ENCODE data around the gene PRR19.

The PRR19 gene

DNA sequence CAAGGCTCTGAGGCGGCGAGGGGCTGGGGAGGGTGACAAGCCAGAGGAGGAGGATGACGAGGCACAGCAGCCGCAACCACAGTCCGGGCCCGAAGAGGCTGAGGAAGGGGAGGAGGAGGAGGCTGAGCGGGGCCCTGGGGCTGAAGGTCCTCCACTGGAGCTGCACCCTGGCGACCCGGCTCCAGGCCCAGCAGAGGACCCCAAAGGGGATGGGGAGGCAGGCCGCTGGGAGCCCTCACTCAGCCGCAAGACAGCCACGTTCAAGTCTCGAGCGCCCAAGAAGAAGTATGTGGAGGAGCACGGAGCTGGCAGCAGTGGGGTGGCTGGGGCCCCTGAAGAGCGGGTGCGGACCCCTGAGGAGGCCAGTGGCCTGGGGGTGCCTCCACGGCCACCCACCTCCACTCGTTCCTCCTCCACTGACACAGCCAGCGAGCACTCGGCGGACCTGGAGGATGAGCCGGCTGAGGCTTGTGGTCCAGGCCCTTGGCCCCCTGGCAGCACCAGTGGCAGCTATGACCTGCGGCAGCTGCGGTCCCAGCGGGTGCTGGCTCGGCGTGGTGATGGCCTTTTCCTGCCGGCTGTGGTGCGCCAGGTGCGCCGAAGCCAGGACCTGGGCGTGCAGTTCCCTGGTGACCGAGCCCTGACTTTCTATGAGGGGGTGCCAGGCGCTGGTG lies 29.9 kb upstream of the PRR19 start:
- DNase-seq, result no peak

DNA sequence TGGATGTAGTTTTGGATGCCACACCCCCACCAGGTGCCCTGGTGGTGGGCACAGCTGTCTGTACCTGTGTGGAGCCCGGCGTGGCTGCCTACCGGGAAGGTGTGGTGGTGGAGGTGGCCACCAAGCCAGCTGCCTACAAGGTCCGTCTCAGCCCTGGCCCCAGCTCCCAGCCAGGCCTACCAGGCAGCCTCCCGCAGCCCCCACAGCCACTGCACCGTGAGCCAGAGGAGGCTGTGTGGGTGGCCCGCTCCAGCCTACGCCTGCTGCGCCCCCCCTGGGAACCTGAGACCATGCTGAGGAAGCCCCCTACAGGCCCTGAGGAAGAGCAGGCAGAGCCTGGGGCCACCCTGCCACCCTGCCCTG lies 29.4 kb upstream of the PRR19 start:
- DNase-seq, result no peak

DNA sequence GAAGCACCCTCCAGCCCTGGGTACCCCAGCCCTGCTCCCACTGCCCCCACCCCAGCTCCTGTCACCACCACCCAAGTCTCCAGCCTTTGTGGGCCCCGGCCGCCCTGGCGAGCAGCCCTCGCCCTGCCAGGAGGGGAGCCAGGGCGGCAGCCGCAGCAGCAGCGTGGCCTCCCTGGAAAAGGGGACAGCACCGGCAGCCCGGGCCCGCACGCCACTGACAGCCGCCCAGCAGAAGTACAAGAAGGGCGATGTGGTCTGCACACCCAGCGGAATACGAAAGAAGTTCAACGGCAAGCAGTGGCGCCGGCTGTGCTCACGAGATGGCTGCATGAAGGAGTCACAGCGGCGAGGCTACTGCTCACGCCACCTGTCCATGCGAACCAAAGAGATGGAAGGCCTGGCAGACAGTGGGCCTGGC lies 28.9 kb upstream of the PRR19 start:
- DNase-seq, result no peak

DNA sequence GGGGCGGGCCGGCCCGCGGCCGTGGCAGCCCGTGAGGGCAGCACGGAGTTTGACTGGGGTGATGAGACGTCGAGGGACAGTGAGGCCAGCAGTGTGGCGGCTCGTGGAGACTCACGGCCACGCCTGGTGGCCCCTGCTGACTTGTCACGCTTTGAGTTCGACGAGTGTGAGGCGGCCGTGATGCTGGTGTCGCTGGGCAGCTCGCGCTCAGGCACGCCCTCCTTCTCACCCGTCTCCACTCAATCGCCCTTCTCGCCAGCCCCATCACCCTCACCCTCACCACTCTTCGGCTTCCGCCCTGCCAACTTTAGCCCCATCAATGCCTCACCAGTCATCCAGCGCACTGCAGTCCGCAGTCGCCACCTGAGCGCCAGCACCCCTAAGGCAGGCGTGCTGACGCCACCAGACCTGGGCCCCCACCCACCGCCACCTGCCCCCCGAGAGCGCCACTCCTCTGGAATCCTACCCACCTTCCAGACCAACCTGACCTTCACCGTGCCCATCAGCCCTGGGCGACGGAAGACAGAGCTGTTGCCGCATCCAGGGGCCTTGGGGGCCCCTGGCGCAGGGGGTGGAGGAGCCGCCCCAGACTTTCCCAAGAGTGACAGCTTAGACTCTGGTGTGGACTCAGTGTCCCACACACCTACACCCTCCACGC lies 28.4 kb upstream of the PRR19 start:
- DNase-seq, result no peak

DNA sequence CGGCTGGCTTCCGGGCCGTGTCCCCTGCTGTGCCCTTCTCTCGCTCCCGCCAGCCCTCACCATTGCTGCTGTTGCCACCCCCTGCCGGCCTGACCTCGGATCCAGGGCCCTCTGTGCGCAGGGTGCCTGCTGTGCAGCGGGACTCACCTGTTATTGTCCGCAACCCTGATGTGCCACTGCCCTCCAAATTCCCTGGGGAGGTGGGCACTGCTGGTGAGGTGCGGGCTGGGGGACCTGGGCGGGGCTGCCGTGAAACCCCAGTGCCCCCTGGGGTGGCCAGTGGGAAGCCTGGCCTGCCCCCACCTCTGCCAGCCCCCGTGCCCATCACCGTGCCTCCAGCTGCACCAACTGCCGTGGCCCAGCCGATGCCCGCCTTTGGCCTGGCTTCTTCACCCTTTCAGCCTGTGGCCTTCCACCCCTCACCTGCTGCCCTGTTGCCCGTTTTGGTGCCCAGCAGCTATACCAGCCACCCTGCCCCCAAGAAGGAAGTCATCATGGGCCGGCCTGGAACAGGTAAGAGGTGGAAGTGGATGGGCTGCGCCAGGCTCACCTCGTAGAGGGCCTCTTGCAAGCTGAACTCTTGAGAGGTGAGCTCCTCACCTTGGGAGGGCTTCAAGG lies 27.8 kb upstream of the PRR19 start:
- no peak for DNase-seq

DNA sequence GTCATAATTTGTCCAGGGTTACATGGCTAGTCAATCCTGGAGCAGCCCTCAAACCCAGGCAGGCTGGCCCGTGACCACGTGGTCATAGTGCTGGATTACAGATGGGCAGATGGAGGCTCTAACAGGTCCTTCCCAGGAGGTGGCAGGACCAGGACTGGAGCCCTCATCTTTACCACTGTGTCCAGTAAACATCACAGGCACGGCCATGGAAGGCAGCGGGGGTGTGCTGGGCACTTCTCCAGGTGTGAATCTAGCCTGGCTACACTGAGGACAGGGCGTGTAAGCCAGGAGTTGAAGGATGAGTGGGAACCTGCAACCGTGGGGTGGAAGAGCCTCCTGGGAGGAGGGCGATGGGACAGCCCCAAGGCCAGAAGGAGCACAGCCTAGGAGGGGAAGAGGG lies 26.8 kb upstream of the PRR19 start:
- DNase-seq, result no peak

DNA sequence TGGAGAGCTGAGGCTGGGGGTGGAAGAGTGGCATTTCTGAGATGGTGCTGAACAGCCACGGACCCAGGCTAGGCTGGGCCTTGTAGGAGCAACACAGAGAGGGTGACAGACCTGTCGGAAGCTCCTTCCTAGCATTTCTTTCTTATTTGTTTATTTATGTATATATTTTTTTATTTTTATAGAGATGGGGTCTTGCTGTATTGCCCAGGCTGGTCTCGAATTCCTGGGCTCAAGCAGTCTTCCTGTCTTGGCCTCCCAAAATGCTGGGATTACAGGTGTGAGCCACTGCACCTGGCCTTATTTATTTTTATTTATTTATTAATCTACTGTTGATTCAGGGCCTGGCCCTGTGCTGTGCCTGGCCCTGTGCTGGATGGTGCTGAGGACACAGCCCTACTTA lies 26.4 kb upstream of the PRR19 start:
- no peak for DNase-seq

DNA sequence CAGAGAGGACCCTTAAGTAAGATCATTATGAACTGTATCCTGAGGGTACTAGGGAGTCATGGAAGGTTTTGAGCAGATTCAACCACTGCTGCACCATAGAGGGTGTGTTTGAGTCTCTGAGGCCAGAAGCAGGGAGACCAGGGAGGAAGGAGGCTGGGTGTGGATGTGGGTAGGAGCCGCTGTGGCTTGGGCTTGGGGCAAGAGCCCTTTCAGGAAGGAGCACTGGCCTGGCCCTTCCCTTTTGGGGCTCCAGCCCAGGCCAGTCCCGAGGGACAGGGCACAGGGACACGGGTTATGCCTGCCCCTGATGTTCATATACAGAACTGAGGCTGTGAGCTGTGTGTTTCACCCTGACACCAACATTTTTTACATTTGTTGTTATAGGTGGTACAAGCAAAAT lies 25.6 kb upstream of the PRR19 start:
- DNase-seq, result no peak

DNA sequence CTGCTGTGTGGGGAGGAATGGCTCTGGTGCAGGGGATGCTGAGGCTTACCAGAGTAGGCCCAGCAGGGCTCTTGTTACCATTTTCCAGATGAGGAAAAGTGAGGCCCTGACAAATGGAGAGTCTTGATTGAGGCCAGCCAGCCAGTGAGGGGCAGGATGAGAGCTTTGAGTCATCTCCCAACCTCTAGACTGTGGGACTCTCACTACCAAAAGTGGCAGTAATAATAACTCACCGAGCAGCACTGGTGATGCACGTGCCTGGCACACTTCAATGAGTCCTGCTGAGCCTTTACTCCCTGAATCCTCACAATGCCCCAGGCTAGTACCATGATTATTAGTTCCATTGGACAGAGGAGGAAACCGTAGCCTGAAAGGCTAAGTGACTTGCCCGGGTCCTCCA lies 25.1 kb upstream of the PRR19 start:
- no peak for DNase-seq

DNA sequence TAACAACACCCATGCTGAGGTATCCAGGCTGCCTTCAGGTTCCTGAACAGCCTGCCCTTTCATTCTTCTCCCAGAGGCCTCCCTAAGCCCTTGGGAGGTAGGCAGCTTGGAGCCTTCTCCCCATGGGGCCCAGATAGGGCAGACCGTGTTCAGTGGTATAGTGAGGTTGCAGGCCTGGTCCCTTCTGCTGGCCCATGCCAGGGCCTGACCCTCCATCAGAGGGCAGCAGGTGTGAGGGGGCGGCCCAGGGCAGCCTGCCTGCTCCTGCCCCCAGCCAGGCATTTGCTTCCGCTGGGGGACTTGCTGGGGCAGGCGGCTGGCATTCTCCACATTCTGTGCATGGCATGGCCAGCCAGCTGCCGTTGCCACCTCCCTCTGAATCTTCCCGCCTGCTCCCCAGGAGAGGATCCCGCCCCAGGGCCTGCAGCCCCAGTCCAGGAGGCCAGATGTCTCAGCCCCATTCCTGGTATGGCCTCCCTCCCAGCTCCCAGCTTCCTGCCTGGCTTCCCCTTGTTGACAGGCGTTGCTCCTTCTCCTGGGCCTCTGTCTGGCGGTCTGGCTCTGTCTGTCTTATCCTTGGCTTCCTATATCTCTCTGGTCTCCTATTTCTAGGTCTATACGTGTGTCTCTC lies 24.0 kb upstream of the PRR19 start:
- DNase-seq, result peak; percentile 71

DNA sequence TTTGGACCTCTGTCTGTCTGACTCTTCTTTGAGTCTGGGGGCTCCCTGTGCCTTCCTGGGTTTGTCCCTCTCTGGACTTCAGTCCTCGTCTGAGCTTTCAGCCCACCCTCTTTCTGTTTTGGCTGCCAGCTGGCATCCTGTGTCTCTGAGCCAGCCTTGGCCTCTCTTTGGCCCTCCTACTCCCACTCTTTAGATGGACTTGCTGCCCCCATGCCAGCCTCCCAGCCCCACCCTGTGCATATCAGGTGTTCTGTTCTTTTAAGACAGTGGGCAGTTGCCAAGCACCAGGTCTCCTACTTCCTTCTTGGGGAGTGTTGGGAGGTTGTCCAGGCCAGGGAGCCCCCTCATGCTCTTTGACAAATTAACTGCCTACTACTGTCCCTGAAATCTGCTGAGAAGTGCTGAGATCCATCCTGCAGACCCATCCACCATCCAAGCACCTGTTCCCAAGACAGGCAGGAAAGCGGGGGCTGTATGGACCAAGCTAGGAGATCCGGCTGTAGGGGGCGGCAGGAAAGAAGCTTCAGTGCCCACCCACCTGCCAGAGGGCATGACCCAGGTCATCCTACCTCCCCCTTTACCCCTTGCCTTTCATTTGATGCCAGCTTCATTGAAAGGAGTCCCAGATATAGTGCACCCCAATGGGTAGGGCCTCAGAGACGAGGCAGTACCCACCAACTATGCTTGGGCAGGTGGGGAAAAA lies 23.3 kb upstream of the PRR19 start:
- no peak for DNase-seq

DNA sequence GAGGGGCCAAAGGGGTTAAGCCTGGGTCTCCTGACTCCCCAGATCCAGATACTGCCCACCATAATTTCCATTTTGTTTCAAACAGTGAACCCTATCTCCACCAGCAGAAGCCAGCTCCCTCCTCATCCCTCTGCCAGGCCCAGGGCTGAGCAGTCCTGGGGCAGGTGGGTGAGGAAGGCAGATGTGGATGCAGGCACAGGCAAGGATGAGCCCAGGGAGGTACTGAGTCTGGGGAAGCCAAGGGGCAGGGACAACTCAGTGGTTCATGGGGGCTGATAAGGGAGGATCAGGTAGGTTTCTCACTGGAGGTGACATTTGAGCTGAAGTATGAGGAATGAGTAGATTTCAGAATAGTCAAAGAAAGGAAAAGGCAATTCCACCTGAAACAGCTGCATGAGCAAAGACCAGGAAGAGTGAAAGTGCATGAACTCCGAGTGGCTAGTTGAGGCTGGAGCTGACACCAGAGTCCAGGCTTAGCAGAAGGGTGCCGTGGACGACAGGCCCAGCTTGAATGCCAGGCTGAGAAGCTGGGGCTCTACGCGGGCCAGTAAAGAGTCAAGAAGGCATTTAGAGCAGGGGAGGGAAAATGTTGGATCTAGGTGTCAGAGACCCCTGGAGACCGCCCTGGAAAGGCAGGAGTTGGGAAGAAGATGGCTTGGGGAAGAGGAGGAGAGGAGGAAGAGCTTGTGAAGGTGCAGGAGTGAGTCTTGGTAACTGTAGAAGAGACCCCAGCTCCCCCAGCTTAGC lies 22.6 kb upstream of the PRR19 start:
- no peak for DNase-seq

DNA sequence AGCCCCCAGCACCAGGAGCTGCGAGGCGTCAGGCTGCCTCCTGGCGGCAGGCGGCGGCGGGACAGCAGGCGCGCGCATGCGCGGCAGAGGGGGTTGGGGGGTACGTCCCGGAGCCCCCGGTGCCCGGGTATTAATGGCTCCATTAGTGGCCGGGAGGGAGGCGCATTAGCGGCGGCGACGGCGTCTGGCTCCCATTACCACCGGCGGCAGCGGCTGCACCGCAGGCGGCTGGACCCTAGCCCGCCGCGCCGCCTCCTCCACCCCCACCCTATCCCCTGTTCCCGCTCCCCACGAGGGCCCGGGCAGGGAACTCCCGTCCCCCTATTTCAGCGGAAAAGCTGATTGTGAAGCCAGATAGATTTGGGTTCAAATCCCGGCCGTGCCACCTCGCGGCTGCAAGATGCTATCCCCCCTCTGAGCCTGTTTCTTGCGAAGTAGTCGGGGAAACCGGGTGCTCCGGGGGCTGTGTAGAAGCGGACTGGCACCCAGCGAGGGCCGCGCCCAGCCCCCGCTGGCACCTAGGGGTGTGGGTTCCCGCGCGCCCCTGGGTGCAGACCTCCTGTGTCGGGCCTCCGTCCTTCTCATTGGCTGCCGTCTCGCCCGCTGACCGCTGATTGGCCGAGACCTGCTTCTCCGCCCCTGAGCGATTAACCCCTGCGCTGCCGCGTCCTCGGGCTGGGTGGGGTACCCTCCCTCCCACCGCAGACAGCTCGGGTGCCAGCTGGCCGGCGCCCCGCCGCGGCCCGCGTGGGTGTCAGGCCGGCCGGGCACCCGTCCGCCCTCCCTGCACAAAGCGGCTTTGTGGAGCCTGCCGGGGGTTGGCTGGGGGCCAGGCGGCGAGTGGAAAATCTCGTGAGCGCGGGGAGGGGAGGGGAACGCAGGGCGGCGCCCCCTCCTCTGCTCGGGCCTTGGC lies 21.8 kb upstream of the PRR19 start:
- DNase-seq, result peak; percentile 93

DNA sequence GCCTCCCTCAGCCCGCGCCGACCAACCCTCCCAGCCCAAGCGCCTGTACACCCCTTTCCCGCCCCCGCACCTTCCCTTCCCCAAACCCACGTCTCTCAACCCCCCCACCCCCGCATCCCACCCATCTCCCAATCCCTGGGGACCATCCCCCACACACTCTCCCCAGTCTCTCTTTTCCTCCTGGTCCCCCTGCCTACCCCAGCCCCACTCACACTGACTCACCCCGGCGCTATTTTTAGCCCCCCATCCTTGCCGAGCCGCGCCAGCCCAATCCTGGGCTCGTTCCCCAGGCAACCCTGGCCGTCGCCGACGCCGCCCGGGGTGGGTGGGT lies 21.2 kb upstream of the PRR19 start:
- DNase-seq, result peak; percentile 67

DNA sequence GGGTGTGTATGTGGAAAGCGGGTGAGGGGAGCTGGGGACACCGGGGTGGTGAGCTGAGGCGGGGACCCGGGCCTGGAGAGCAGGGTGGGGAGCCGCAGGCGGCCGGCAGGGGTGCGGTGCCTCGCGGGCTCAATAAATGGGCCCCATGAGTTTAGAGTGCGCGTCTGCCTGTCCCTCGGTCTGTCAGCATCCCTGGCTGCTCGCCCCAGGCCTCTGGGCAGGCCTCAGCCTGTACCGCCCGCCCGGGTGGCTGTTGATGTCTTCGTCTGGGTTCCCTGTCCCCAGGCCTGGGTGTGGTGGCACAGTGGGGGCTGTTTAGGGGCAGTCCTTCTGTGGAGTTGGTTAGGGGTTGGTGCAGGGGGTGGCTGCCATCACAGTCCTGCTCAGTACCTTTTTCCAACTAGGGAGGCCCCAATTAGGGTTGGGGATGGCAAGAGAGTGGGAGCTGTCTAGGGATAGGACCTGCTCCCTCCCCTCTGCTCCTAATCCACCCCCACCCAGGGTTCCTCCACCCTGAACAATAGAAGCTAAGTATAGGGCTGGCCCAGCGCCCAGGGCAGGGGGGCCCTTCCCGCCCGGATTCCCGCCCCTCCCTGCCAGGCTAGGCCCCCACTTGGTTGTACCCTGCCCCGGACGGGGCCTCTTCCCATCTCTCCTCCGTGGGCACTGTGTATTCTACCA lies 20.6 kb upstream of the PRR19 start:
- DNase-seq, result peak; percentile 77

DNA sequence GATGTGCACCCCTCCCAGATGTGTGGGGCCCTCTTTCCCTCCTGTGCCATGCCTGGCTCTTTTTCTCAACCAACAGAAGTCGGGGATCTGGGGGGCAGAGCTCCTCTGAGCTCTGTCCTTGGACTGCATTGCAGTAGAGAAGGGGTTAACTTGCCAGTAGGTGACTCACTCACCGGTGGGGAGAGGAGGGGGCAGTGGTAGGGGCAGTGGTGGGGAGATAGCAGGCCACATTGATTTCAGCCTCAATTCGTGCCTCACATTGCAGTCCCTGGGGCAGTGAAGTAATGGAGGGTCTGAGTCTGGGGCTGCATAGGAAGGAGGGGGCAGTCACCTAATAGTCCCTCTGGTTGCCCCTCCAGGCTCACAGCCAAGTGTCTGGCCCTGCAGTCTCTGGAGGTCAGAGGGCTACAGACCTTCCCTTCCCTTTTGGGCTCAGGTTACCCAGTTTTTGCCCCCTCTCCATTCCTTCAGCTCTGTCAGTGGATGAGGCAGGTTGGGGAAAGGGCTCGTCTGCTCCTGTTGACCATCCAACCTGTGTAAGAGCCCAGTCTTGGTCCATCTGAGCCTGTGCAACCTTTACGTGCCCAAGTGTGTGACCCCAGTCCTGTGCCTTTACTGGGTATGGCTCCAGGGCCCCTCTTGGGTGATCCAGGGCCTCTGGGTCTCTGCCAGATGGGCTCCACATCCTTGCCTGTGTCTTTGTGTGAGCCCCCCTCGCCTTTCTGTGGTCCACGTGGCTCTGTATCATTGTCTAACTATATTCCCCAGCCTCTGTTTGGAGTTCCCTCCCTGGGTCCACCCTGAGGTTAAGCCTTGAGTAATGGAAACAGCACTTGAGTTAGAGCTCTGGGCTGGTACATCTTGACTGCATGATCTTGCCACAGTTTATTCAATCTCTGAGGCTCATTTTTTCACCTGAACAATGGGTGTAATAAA lies 19.8 kb upstream of the PRR19 start:
- peak; percentile 36 for DNase-seq

DNA sequence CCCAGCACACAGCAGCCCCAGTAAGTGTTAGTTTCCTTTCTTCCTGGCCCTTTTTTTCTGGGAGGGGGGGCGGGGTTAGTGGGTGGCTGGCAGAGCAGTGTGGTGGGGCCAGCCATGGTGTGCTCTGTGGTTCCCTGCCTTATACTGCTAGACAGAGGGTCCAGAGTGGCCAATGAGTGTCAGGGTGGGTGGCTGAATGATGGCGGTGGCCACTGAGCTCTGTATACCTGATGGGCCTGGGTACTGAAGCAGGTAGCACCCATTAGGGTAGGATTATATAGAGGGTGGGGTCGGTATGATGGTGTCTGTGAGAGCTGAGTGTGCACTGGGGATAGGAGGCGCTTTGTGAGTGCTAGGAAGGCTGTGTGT lies 19.1 kb upstream of the PRR19 start:
- DNase-seq, result no peak

DNA sequence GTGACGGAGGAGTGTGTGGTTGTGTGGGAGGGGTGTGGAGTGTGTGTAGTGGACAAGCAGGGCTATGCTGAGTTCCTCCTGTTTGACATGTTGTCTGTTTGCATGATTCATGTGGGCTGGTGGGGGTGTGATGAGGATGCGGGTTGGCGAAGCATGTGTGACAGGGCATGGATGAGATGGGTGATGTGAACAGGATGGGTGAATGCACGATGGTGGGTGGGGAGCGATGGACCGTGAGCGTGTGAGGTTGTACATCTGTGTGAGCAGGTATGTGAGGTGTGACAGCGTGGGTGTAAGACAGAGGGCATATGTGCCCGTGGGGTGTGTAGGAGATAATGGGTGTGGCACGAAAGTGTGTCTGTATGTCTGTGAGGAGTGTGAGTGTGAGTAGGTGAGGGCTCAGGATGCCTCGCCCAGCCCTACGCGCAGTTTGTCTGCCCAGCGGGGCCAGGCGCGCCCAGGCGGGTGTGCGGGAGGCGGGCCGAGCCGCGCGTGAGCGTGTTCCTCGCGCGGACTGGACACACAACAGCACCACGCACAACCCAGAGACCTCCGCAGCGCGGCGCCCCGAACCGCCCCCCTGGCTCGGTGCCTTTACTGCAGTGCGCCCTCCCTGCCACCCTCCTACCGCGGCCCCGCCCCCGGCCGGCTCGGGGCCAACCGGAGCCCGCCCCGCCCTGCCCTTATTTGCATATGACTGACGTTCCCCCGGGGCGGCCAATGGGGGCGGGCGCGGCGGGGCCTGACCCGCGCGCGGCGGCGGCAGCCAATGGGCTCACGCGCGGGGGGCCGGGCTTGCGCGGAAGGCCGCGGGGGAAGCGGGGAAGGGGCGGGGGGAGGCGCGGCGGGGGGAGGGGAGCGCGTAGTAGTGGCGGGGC lies 18.5 kb upstream of the PRR19 start:
- peak; percentile 89 for DNase-seq

DNA sequence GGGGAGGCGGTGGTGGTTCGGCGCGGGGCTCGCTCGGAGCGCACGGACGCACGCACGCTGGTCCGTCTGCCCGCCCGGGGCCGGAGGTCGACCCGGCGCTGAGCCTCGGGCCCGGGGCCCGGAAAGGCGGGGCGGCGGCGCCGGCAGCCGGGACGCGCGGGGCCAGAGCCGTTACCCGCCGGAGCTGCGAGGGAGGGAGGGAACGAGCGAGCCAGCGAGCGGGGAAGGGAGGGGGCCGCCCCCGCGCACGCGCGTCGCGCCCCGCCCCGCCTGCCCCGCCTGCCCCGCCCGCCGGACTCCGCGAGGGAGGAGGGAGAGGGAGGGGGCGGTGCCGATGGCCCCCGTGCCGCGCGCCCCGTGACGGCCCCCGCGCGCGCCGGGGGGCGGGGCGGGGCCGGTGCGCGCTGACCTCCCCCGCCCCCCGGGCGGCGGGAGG lies 17.8 kb upstream of the PRR19 start:
- peak; percentile 54 for DNase-seq

Measured in NCI-H1694 treated with DMSO at 0.1 percent for 48 hours (cell line).